GM13977 (cell line): ENCODE measurements around the gene BET1.

ENCODE experiments used
- DNase-seq: peaks from one replicate; pipeline ENCODE4 v3.0.0; 2012; ENCODE audit warnings: low spot score
- in situ Hi-C: fragments of 300-500 bp; cut with MboI; formaldehyde crosslinking; loops from one replicate; pipeline ENCODE4 v1.12.0; 2022; ENCODE audit warnings: low sequenced_read_pairs, low pct_unique_long_range_greater_than_20kb, mixed read lengths, inconsistent platforms; ENCODE audit not compliant: unreplicated experiment
- TF ChIP-seq, protein P1 (sequence below): IDR thresholded peaks from 2 replicates; pipeline ENCODE4 v1.5.1; 2012; ENCODE audit warnings: mild to moderate bottlenecking, control low read depth; ENCODE audit not compliant: insufficient read depth; ENCODE audit errors: extremely low read depth, missing control alignments

BET1 gene

DNA sequence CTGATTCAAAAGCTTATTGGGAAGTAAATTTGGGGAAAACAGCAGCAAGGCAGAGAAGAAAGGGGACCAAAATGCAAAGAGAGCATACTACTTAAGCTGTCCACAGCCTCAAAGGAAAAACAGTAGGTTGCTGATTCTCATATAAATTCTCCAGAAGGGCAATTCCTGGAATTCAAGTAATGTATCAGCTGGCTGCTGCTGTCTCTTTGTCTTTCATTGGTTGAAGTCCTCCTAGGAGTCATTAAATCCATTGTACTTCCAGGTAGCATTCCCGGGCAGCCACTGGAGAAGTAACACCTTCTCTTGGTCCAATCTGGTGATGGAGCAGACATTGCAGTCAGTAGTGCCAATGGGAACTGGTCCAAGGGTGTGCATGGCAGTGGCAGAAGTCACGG lies 22.7 kb downstream of the BET1 start:
- no peak for DNase-seq
- TF ChIP-seq, protein P1, sequence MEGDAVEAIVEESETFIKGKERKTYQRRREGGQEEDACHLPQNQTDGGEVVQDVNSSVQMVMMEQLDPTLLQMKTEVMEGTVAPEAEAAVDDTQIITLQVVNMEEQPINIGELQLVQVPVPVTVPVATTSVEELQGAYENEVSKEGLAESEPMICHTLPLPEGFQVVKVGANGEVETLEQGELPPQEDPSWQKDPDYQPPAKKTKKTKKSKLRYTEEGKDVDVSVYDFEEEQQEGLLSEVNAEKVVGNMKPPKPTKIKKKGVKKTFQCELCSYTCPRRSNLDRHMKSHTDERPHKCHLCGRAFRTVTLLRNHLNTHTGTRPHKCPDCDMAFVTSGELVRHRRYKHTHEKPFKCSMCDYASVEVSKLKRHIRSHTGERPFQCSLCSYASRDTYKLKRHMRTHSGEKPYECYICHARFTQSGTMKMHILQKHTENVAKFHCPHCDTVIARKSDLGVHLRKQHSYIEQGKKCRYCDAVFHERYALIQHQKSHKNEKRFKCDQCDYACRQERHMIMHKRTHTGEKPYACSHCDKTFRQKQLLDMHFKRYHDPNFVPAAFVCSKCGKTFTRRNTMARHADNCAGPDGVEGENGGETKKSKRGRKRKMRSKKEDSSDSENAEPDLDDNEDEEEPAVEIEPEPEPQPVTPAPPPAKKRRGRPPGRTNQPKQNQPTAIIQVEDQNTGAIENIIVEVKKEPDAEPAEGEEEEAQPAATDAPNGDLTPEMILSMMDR = no peak
- in situ Hi-C loops = no loop called here

DNA sequence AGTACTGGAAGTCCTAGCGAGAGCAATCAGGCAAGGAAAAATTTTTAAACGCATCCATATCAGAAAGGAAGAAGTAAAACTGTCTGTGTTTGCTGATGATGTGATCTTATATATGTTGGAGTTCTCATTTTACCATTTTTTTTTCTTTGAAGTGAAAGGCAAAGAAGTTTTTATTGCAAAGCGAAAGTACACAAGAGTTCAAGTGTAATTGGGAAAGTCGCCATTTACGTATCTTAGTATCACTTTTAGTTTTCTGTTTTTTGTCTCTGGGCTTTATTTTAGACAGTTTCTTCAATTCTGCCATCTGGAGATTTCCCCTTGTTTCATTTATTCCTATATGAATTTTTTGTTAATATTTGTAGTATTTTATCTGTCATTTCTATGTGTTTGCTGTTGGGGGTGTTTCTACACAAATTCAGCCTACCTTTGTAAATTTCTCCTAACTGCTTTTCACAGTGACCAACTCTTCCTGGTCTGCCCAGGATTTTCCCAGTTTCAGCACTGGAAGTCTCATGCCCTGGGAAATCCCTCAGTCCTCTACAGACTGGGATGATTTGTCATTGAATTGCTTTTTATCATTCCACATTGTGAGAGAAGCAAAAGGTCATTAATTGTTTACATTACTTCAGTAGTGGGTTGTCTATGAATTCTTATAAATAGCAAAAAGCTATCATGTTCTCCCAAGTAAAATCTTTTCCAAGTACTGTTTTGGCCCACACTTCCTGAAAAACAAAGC lies 23.2 kb downstream of the BET1 start:
- in situ Hi-C loops = no loop called here
- no peak for DNase-seq
- TF ChIP-seq, protein P1 = no peak

DNA sequence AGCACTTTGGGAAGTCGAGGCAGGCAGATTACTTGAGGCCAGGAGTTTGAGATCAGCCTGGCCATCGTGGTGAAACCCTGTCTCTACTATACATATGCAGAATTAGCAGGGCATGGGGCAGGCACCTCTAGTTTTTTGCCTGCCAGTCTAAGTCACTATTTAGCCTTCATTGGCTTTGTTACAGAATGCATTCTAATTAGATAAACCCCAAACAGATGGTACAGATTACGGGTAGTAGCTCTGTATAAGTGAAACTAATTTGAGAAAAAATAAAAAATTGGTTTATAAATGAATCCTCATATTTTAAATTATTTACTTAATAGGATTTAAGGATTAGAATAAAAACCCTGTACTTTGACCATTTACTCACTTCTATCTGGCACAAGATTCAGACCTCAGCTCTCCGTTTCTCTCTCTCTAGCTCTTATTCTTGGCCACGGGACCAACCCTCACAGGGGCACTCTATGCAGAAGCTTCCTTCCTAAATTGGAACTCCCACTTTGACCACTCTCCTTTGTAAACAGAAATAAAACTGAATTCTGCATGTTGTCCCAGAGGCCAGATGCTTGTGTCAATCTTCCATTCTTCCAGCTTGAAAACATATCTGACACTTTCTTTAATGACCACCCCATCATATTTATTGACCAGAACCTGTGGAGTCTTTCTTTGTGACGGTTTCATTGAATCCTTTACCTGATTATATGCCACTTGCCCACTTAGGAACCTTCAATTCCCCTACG lies 26.8 kb downstream of the BET1 start:
- TF ChIP-seq, protein P1 = no peak
- DNase-seq = no peak
- in situ Hi-C loops = no loop called here

DNA sequence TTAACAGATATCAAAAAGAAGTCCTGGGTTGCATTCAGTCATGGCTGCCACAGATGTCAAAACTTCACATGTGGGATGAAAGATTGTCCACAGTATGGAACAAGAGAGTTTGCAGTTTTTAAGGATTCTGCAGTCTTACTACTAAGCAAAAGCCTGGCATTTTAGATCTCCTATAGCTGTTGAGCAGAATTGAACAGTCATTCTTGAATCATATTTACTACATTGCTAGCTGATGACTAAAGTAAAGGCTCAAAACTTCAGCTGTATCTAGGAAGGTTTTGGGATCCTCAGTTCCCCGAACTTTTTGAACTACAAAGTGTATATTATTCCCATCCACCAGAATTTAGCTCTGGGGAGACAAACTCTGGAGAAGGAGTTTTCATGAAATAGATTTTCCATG lies 31.0 kb downstream of the BET1 start:
- TF ChIP-seq, protein P1 = no peak
- DNase-seq = no peak
- in situ Hi-C loops = no loop called here

DNA sequence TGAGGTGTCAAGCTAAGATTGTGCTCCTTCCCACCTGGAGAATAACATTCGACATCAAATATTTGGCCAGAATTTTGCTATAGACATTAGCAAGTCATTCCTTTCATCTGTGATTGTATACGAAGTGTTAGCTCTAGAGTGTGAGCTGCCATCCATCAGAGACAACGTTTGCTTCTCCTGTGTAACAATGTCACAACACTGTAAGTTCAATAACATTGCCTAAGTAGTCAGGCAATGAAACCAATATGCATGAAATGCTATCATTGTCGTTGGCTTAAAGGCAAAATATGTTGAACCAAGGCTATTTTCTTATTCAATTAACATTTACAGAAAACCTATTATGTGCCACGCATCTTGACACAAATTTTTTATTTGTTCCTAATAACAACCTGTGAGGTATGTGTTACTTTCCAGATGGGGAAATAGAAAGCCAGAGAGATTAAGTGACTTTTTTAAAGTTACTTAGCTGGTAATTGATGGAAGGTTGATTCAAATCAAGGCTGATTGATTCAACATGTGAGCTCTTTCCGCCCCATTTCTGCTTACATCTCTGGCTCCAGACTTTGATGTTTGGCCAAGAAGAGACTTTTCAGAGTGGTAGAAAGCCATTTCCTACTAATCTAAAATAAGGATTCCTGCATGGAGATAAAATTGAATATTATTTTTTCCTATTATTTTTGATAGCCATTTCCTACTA lies 32.0 kb downstream of the BET1 start:
- no peak for DNase-seq
- TF ChIP-seq, protein P1 = no peak
- in situ Hi-C loops = no loop called here

DNA sequence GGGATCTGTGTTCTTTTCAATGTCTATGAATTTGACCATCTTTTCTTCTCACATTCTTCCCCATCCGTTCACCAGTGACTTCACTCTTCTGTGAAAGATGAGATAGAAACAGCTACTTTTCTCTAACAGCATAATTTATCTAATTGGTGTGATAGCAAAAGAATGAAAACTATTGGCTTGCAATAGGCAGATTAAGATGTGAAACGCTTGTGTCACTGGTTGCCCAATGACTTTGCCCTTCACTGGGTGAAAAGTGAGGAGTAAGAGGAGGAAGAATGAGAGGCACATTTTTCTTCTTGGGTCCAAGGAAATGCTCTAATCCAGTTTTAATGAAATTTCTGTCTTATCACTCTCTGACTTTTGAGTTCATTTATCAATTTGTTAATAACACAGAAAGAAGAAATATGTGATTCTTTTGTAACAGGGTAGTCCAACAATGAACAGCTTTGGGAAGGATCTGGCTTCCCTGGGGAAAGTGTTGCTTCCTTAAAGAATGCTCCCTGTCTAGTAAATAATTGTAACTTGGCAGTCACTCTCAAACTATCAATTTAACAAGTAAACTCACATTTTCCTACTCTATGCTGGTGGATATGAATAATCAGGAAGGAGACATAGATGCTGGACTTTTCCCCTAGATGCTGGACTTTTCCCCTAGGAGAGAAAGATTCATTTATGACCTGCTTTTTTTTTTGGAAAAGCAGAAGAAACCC lies 35.1 kb downstream of the BET1 start:
- in situ Hi-C loops = no loop called here
- no peak for DNase-seq
- TF ChIP-seq, protein P1 = no peak
